ENCODE results near the gene RPRD2. TPM values are rescaled to one million over a fixed set of nuclear protein-coding genes. Genes with fewer than 3 reads are reported as not detected.
A peak's percentile ranks its signal among the peaks of the same experiment; 100 is the strongest.

Gene RPRD2
- polyA plus RNA-seq, 3 donors: 48.9 to 57.3 (median 56.5) TPM

GRCh38 chr1:150456146-150456647 lies 92.2 kb downstream of the RPRD2 start:
- DNase-seq: no peak

GRCh38 chr1:150464422-150464826 lies 100.5 kb downstream of the RPRD2 start:
- peak; percentile 46 for DNase-seq

- no peak for DNase-seq
These were observed 103.0 kb downstream of the RPRD2 start for GRCh38 chr1:150466964-150467363.

- DNase-seq: no peak
These were observed 105.3 kb downstream of the RPRD2 start for GRCh38 chr1:150469291-150469690.

GRCh38 chr1:150472601-150473200 lies 108.8 kb downstream of the RPRD2 start:
- no peak for DNase-seq

GRCh38 chr1:150473659-150474058 lies 109.7 kb downstream of the RPRD2 start:
- no peak for DNase-seq

- no peak for DNase-seq
These were observed 110.9 kb downstream of the RPRD2 start for GRCh38 chr1:150474869-150475268.

- DNase-seq: no peak
These were observed 112.8 kb downstream of the RPRD2 start for GRCh38 chr1:150476754-150477153.

GRCh38 chr1:150477320-150477719 lies 113.4 kb downstream of the RPRD2 start:
- DNase-seq: no peak

GRCh38 chr1:150477733-150478132 lies 113.8 kb downstream of the RPRD2 start:
- no peak for DNase-seq

GRCh38 chr1:150479370-150479769 lies 115.4 kb downstream of the RPRD2 start:
- DNase-seq: no peak

GRCh38 chr1:150479927-150480352 lies 116.0 kb downstream of the RPRD2 start:
- DNase-seq: no peak

GRCh38 chr1:150484431-150484830 lies 120.5 kb downstream of the RPRD2 start:
- no peak for DNase-seq

GRCh38 chr1:150484861-150485260 lies 120.9 kb downstream of the RPRD2 start:
- DNase-seq: no peak

- DNase-seq: peak; percentile 99
These were observed 123.2 kb downstream of the RPRD2 start, which contains the start of gene TARS2 for GRCh38 chr1:150486966-150487762. TSS of gene TARS2 (plus strand) at chr1:150487419. CDS start at chr1:150487451, 32 bp downstream.

GRCh38 chr1:150487763-150488115 lies 123.8 kb downstream of the RPRD2 start:
- DNase-seq: no peak

GRCh38 chr1:150493175-150493574 lies 129.2 kb downstream of the RPRD2 start:
- DNase-seq: no peak

GRCh38 chr1:150498342-150498741 lies 134.4 kb downstream of the RPRD2 start:
- DNase-seq: no peak

GRCh38 chr1:150505431-150505830 lies 141.5 kb downstream of the RPRD2 start:
- DNase-seq: no peak

GRCh38 chr1:150507912-150508864 lies 144.2 kb downstream of the RPRD2 start, which contains the start of gene ECM1:
TSS of gene ECM1 (plus strand) at chr1:150508109. CDS start at chr1:150508210, 101 bp downstream.
- no peak for DNase-seq

- no peak for DNase-seq
These were observed 145.0 kb downstream of the RPRD2 start for GRCh38 chr1:150508982-150509381.

GRCh38 chr1:150511551-150511950 lies 147.6 kb downstream of the RPRD2 start:
- DNase-seq: no peak

Data from renal pelvis (tissue), 4 donors.